NCI-H1436 (cell line): ENCODE measurements around the gene CACNA2D1.

Source experiments
- DNase-seq: peaks from one replicate; lab custom pipeline; 2025; lab: John Stamatoyannopoulos, UW

Gene CACNA2D1

GRCh38 chr7:81986723-81987470 lies 456.7 kb downstream of the CACNA2D1 start:
- DNase-seq, result no peak

- DNase-seq, result no peak
These were observed 460.2 kb downstream of the CACNA2D1 start for GRCh38 chr7:81983406-81983805.

- no peak for DNase-seq
These were observed 470.5 kb downstream of the CACNA2D1 start for GRCh38 chr7:81973117-81973516.

GRCh38 chr7:81960026-81960425 lies 483.6 kb downstream of the CACNA2D1 start:
- no peak for DNase-seq

GRCh38 chr7:81957517-81957916 lies 486.1 kb downstream of the CACNA2D1 start:
- no peak for DNase-seq

GRCh38 chr7:81956520-81956919 lies 487.1 kb downstream of the CACNA2D1 start:
- DNase-seq, result no peak

GRCh38 chr7:81949306-81949705 lies 494.3 kb downstream of the CACNA2D1 start:
- no peak for DNase-seq

- DNase-seq, result no peak
These were observed 499.5 kb downstream of the CACNA2D1 start for GRCh38 chr7:81944058-81944457.

GRCh38 chr7:81937091-81937490 lies 506.5 kb downstream of the CACNA2D1 start:
- DNase-seq, result no peak

- DNase-seq, result no peak
These were observed 508.8 kb downstream of the CACNA2D1 start for GRCh38 chr7:81934596-81935301.

GRCh38 chr7:81932936-81933335 lies 510.6 kb downstream of the CACNA2D1 start:
- no peak for DNase-seq

GRCh38 chr7:81929386-81929785 lies 514.2 kb downstream of the CACNA2D1 start:
- DNase-seq, result no peak

GRCh38 chr7:81926154-81926553 lies 517.4 kb downstream of the CACNA2D1 start:
- no peak for DNase-seq

- no peak for DNase-seq
These were observed 518.0 kb downstream of the CACNA2D1 start for GRCh38 chr7:81925530-81925929.

GRCh38 chr7:81924494-81924893 lies 519.1 kb downstream of the CACNA2D1 start:
- no peak for DNase-seq

GRCh38 chr7:81919494-81919893 lies 524.1 kb downstream of the CACNA2D1 start:
- no peak for DNase-seq

GRCh38 chr7:81908220-81908619 lies 535.4 kb downstream of the CACNA2D1 start:
- DNase-seq, result no peak

- no peak for DNase-seq
These were observed 540.5 kb downstream of the CACNA2D1 start for GRCh38 chr7:81903115-81903514.

GRCh38 chr7:81902536-81902935 lies 541.0 kb downstream of the CACNA2D1 start:
- no peak for DNase-seq
